NT2/D1 (cell line): ENCODE measurements around the gene MEMO1.
"Not testable (repeated sequence)": the region's sequence is repeated elsewhere in the genome, so short reads cannot be mapped to it uniquely, and the experiment has no call there.

Source experiments
- SUZ12 ChIP-seq: IDR thresholded peaks from 2 replicates; pipeline ENCODE4 v1.6.1; 2011; ENCODE audit not compliant: insufficient read length, insufficient read depth; ENCODE audit errors: extremely low read depth
- YY1 ChIP-seq: IDR thresholded peaks from 2 replicates; pipeline ENCODE4 v1.6.1; 2011; ENCODE audit not compliant: insufficient read length, insufficient read depth
- ZNF274 ChIP-seq: IDR thresholded peaks from 2 replicates; pipeline ENCODE4 v1.6.1; 2011; ENCODE audit warnings: mild to moderate bottlenecking, low read depth, low read length

DNA sequence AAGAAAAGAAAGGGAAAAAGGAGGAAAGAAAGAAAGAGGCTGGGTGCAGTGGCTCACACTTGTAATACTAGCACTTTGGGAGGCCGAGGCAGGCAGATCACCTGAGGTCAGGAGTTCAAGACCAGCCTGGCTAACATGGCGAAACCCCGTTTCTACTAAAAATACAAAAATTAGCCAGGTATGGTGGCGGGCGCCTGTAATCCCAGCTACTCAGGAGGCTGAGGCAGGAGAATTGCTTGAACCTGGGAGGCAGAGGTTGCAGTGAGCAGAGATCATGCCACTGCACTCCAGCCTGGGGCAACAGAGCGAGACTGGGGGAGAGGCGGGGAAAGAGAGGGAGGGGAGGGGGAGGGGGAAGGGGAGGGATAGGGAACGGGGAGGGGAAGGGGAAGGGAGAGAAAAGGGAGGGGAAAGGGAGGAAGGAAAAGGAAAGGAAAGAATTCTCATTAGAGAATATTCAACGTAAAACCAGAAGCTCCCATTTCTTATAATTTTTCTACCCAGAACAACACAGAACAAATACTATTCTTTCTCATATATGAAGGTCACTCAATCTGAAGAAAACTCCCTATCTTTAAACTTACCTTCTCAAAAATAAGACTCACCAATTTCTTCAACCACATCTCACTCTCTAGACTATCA lies 147.7 kb downstream of the MEMO1 start:
- TF ChIP-seq ZNF274, YY1, SUZ12: not testable (repeated sequence)
